ENCODE measurements around the gene SMCO1.
"Not testable (repeated sequence)": the region's sequence is repeated elsewhere in the genome, so short reads cannot be mapped to it uniquely, and the experiment has no call there.

Gene SMCO1, protein sequence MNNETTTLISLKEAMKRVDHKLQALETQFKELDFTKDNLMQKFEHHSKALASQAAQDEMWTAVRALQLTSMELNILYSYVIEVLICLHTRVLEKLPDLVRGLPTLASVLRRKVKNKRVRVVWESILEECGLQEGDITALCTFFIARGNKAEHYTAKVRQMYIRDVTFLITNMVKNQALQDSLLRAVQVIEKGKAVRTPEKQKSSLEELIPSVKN

DNA sequence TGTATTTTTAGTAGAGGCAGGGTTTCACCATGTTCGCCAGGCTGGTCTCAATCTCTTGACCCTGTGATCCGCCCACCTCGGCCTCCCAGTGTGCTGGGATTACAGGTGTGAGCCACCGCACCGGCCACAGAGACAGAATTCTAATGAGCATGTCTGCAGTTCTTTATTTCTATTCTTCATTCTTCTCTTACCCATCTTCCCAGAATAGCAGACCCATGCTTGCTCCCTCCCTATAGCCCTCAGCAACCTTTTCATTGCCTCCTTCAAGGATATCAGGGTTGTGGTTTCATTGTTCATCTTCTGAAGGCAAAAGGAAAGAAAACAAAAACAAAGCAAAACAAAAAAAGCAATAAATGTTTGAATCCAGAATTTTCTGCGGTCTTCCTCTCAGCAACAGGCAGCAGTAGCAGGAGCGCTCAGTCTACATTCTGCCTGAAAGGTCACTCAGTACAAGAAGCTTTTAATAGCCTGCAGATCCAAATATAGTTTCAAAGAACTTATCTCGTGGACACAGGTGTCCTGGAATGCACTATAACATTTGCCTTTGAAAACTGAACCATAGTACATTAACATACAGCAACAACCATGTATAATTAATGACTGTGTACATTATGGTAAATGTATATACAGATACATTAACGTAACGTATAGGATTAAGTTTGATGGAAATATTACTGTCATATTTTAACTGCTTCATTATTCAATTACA lies at the start of gene SMCO1:
SMCO1 (minus strand) TSS at position 434 of the 709 bp plus-strand sequence; CDS start at position 297, 137 bp downstream.
- no peak for DNase-seq

DNA sequence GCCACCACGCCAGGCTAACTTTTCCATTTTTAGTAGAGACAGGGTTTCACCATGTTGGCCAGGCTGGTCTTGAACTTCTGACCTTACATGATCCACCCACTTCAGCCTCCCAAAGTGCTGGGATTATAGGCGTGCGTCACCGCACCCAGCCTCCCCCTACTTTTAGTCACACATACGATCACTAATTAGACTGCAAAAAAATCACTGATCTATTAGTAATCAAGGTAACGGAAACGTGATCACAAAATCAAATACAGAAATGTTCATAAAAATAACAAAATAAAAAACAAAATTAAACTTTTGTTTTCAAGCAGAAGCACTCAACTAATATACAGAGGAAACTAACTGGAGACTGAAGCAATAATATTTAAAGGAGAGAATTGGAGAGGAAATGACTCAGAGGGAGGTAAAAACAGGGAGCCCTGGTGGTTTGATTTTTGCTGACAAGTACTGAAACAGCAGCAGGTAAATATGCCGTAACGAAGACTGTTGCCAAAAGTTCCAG lies 48.6 kb upstream of the SMCO1 start:
- no peak for DNase-seq

DNA sequence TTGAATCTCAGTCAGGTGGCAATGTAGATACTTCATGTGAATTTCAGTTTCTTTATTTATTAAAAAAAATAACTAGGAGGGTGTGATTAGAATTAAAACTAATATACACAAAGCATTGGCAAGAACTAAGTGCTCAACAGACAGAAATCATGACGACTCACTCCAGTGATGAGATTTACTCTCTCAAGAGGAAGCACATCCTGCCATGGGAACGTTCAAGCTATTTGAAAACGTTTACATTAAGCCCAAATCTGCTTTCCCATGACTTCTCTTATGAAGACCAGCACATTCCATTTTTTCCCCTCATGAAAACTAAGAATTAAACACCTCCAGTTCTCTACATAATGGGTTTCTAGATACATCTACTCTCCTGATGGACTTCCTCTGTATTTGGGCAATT lies 44.7 kb upstream of the SMCO1 start:
- no peak for DNase-seq

DNA sequence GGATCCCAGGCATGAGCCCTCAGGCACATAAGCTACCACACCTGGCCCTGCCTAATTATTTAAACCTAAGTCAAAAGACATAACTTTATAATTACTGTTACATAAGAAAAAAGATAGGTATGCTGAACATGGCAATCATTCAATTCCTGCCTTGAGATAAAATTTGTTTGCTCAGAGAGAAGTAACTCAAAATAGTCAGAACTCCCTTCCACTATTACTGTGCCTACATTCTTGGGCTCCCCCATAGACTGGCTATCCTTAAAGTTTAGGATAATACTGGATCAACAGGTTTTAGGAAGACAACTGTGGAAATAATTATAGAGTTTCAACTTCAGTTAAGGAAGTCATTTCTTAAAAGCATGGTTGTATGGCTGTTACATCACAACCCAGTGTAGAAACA lies 43.3 kb upstream of the SMCO1 start:
- no peak for DNase-seq

DNA sequence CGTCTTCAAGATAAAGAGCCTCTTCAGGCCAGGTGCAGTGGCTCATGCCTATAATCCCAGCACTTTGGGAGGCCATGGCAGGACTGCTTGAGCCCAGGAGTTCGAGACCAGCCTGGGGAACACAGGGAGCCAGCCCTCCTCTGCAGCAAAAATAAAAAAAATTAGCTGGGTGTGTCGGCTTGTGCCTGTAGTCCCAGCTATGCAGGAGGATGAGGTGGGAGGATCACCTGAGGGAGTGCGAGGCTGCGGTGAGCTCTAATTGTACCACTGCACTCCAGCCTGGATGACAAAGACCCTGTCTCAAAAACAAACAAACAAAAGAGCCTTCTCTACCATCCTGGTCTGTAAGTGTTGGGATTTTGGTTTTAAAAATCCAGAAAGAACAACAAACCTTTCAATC lies 42.1 kb upstream of the SMCO1 start:
- no peak for DNase-seq

DNA sequence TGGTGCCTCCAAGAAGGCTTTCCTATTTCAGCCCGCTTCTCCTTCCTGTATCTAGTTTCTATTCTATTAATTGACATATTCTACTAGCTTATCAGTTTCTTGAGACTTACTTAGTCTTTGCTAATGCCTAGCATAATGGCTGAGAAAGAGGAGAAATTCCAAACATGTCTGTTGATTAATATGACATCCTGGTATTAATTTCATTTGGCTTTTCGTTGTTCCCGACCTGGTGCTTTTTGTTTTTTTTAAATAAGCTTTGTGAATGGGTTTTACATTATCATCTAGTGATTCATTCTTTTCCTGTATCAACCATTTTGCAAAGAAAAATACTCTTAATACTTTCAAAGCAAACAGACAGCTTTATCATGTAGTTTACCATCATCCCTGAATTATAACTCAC lies 40.1 kb upstream of the SMCO1 start:
- no peak for DNase-seq

DNA sequence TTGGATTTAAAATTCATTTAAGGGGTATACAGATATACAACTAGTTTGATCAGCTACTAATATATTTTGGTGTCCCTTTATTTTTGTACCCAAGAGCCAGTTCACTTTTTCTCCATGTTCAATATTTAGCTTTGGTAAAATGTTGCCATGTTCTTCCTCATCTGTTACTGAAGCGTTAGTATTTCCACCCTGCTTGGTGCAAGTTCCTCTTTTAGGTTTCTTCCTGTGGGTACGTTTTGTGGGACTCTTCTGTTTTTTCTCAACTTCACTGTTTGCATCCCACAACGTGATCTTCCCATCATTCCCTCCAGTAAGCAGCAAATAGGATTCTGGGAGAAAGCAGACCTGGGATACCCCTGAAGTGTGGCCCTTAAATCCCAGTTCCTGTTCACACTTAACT lies 39.1 kb upstream of the SMCO1 start:
- DNase-seq = no peak

DNA sequence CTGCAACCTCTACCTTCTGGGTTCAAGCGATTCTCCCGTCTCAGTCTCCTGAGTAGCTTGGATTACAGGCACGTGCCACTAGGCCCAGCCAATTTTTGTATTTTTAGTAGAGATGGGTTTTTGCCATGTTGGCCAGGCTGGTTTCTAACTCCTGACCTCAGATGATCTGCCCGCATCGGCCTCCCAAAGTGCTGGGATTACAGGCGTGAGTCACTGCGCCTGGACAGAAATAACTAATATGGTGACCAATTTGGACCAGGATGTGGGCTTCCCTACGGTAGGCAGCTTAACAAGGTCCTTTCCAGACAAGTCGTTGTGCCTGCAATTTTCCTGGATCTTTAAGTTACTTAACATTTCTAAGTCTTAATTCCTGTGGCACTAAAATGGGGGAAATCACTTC lies 38.4 kb upstream of the SMCO1 start:
- no peak for DNase-seq

DNA sequence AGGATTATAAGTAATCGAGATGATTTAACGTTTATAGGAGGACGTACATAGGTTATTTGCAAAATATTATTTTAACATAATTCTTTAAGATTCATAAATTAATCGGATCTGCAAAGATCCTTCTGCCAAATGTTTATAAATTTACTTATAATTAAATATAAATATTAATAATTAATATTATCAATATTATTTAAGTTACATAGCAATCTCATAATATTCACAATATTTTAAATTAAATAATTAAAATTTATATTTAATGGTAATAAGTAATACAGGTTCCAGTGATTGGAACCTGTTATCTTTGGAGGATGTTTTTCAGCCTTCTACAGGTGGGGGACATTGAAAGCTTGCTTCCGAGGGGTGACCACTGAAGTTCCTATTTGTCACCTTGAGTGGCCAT lies 37.1 kb upstream of the SMCO1 start:
- DNase-seq = no peak

DNA sequence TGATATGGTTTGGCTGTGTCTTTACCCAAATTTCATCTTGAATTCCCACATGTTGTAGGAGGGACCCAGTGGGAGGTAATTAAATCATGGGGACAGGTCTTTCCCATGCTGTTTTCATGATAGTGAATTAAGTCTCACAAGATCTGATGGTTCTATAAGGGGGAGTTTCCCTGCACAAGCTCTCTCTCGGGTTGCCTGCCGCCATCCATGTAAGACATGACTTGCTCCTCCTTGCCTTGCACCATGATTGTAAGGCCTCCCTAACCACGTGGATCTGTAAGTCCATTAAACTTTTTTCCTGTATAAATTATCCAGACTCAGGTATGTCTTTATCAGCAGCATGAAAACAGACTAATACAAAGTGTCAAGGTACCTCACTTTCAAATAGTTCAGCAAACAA lies 35.0 kb upstream of the SMCO1 start:
- not testable (repeated sequence) for DNase-seq

DNA sequence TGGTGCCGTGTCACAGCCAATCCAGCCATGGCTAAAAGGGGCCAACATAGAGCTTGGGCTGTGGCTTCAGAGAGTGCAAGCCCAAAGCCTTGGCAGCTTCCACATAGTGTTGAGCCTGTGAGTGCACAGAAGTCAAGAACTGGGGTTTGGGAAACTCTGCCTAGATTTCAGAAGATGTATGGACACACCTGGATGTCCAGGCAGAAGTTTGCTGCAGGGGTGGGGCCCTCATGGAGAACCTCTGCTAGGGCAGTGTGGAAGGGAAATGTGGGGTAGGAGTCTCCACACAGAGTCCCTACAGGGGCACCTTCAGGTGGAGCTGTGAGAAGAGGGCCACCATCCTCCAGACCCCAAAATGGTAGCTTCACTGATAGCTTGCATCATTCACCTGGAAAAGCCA lies 34.2 kb upstream of the SMCO1 start:
- DNase-seq = not testable (repeated sequence)

DNA sequence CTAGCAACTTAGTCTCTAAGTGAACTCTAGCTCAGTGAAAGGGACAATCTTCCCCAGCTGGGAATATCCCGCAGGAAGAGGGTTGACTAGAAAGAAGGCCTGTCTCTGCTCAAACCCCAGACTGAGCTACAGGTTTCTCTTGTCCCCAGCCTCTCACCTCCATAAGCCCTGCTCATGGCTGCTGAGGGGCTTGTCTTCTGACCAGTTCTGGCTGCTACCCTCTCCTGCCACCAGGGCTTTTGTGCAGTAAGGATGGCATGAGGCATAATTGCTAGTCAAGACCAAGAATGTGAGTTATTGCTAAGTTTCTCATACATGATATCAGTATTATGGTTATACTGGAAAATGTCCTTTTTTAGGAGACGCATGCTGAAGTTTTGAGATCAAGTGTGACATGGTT lies 31.9 kb upstream of the SMCO1 start:
- no peak for DNase-seq

DNA sequence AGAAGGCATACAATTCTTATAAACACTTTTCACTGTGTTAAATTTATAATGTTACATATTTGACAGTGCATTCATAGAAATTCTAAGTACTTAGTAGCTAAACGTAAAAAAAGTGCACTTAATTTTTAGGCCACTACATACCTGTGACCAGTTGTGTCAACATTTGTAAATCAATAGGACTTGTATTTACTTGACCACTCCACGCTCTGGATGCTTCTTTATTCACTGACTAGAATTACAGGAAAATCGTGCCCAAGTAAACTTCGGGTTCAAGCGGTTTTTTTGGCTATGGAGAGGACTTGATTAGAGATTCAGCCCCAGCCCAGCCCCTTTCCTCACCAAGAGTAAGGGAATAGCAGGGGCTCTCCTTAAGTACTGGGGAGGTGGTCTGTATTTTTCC lies 31.4 kb upstream of the SMCO1 start:
- no peak for DNase-seq

DNA sequence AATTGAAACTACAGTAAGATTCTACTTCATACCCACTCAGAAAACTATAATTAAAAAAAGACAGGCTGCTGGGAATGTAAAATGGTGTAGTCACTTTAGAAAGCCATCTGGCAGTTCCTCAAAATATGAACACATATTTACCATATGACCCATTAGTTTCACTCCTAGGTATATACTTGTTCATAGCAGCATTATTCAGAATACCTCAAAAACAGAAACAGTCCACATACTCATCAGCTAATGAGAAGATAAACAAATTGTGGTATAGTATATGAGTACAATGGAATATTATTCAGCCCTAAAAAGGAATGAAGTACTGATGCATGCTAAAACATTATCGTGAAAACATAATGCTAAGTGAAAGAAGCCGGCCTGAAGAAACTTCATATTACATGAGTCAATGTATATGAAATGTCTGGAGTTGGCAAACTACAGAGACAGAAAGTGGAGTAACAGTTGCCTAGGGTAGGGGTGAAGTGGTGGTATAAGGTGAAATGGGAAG lies 29.4 kb upstream of the SMCO1 start:
- no peak for DNase-seq

DNA sequence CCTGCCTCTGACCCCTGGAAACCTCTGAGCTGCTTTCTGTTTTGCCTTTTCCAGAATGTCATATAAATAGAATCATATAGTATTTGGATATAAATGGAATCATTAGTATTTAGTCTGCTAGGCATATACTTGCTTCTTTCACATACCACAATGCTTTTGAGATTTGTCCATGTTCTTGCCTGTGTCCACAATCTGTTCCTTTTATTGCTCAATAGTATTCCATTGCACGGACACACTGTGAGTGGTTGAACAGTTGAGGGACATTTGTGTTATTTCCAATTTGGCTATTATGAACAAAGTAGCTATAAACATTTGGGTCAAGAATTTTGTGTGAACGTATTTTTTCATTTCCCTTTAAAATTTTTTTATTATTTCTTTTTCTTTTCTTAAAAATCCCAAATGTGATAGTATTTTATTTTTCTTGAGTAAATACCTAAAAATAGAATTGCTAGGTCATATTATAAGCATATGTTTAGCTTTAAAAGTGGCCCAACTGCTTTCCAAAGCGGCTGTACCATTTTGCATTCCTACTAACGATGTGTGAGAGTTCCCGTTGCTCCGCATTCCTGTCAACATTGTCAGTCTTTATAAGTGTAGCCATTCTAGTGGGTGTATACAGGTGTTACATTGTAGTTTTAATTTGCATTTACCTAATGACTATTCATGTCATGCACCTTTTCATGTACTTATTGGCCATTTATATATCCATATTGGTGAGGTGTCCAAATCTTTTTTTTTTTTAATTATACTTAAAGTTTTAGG lies 26.7 kb upstream of the SMCO1 start:
- DNase-seq = no peak

DNA sequence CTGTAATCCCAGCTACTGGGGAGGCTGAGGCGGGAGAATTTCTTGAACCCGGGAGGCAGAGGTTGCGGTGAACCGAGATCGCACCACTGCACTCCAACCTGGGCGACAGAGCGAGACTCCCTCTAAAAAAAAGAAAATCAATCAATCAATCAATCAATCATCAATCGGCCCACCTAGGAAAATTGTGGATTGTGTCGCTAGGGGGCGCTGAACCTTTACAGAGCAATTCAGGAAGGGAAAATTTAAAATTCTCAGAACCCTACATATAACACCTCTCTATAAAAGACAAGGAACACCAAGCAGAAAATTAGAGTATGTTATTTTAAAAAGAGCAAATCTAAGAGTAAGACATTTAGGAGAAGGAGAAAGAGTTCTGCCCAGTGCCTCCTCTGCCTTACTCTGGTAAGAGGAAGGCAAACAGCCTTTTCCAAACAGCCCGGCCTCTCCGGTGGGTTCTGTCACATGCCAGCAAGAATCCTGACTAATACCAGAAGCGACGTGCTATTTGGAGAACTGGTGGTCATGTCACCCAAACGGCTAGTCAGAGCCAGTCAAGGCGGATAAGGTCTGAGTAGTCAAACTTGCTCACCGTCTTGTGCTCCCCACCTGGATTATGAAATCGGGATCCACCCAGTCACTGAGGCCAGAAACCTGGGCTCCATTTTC lies 22.3 kb upstream of the SMCO1 start:
- peak in 7 of 58 donors; percentile 1 to 54 (median 5) for DNase-seq

DNA sequence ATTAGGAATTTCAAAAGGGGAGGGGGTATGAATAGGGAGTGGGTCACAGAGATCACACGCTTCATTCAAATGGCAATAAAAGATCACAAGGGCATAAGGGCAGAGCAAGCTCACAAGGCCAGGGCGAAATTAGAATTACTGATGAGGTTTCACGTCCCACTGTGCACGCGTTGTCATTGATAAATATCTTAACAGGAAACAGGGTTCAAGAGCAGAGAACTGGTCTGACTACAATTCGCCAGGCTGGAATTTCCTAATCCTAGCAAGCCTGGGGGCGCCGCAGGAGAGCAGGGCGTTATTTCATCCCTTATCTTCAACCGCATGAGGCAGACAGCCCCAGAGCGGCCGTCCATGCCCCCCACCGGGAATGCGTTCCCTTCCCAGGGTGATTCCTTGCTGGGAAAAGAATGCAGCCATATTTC lies 18.1 kb upstream of the SMCO1 start:
- DNase-seq = no peak

DNA sequence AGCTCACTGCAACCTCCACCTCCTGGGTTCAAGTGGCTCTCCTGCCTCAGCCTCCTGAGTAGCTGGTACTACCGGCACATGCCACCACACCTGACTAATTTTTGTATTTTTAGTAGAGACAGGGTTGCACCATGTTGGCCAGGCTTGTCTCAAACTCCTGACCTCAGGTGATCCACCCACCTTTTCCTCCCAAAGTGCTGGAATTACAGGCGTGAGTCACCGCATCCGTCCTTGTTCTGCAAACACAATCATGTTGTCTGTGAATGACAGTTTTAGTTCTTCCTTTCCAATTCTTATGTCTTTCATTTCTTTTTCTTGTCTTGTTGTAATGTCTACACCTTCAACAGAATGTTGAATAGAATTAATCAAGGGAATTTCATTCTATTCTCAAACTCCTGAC lies 16.3 kb upstream of the SMCO1 start:
- no peak for DNase-seq

DNA sequence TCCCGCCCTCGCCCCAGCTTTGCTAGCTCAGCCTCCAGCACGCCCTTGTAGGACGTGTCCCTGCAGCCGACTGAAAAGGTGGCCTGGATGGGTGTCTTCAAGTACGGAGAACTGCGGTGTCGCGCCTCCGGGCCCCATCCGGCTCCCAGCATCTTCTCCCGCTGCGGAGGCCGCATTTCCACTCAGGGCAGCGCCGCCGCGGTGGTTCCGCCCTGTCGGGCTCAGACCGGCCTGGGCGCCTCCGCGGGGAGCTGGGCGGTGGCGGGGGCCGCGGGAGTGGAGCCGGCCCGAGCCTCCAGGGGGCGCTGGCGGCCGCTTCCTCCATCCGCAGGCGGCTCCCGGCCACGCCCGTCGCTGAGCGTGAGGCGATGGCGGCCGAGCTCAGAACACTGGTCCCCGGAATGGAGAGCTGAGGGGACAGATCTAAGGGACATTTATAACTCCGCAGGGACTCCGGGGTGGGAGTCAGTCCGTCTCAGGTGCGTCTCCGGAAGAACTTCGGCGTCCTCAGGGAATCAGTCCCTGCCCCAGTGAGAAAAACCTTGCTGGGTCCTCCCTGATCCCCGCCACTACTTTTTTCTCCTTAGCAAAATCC lies 13.6 kb upstream of the SMCO1 start:
- DNase-seq = peak in 42 of 58 donors; percentile 1 to 76 (median 20)

DNA sequence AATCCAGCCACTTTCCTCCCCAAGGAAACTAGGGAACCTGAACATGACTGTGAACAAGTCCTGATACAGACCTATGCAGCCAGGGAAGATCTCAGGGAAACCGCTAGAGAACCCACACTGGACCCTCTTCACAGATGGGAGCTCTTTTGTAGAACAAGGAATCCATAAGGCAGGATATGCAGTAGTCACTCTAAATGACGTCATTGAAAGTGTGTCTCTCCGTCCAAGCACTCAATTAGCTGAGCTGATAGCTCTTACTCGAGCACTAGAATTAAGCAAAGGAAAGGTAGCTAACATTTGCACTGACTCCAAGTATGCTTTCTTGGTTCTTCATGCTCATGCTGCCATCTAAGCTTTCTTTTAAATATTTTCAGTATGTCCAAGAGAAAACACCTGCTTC lies 10.0 kb upstream of the SMCO1 start:
- DNase-seq = no peak

DNA sequence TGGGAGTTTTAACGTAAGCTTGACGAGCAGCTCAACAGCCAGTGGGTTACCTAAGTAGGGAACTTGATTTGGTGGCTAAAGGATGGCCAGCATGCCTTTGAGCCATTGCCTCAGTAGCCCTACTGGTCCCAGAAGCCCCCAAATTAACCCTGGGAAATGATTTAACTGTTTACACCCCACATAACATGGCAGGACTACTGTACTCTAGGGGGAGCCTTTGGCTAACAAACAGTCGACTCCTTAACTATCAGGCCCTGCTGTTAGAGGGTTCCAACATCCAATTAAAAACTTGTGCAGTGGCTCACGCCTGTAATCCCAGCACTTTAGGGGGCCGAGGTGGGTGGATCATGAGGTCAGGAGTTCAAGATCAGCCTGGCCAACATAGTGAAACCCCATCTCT lies 9.4 kb upstream of the SMCO1 start:
- no peak for DNase-seq
